Adrenal gland (tissue), 5 donors: Measurements from ENCODE around the gene SYTL3.

Experiments used
- POLR2A ChIP-seq, 2 donors: fragments of 450-650 bp; IDR thresholded peaks; one replicate each; pipeline ENCODE4 v1.6.1; 2017; ENCODE audit warnings: antibody characterized with exemption in 2 of 2, mild to moderate bottlenecking in 2 of 2, moderate library complexity in 1 of 2
- TF ChIP-seq, protein P1 (sequence below), 6 experiments: fragments of 450-650 bp in 4 of 6; fragments of 200-600 bp in 2 of 6; sonication (generic) in 1 of 6; IDR thresholded peaks; 1 replicate in 5 of 6; 2 replicates in 1 of 6; pipeline versions ENCODE4 v1.5.1 to v1.8.0; 2016 to 2021; ENCODE audit warnings: antibody characterized with exemption in 6 of 6, mild to moderate bottlenecking in 2 of 6, moderate library complexity in 1 of 6
- donor health status: DM: no; HTN: no; CAD: no.

DNA sequence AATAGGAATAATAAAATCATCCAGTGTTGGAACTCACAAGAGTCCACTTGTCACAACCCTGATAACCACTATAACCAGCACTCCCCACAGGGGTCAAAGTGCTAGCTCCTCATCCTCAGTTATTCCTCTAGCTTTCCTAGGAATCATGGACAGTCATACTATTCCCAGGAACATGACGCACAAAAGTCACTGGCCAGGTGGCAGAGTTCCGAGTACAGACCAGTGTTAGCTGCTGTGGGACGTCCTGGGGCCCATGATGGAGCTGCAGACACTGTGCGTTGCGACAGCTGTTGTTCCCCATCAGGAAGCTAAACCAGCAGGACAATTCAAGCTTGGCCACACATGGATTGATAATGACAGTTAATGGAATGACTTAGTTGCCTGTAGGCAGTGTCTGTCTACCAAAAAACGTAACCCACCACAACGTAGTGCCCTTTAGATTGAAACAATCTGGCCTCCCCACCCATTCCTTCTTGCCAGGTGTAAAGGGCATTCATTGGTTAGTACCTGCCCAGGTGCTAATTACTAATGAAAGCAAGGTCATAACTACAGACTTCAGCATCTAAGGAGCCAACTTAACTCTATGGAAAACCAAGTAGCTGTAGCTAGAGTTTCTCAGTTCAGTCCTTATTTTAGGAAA lies 151.9 kb downstream of the SYTL3 start:
- TF ChIP-seq, protein P1, sequence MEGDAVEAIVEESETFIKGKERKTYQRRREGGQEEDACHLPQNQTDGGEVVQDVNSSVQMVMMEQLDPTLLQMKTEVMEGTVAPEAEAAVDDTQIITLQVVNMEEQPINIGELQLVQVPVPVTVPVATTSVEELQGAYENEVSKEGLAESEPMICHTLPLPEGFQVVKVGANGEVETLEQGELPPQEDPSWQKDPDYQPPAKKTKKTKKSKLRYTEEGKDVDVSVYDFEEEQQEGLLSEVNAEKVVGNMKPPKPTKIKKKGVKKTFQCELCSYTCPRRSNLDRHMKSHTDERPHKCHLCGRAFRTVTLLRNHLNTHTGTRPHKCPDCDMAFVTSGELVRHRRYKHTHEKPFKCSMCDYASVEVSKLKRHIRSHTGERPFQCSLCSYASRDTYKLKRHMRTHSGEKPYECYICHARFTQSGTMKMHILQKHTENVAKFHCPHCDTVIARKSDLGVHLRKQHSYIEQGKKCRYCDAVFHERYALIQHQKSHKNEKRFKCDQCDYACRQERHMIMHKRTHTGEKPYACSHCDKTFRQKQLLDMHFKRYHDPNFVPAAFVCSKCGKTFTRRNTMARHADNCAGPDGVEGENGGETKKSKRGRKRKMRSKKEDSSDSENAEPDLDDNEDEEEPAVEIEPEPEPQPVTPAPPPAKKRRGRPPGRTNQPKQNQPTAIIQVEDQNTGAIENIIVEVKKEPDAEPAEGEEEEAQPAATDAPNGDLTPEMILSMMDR (IDR thresholded peaks at IDR 0.05): no peak
- TF ChIP-seq POLR2A (IDR thresholded peaks at IDR 0.05): no peak
